AML-193 (cell line): ENCODE data around the gene STK36.

Source experiments
- DNase-seq, 2 experiments: peaks; one replicate each; lab custom pipeline; 2025; lab: John Stamatoyannopoulos, UW

Gene STK36

GRCh38 chr2:218746960-218747359, 75.1 kb downstream of the STK36 start:
- no peak for DNase-seq

- no peak for DNase-seq
These were observed 77.0 kb downstream of the STK36 start for GRCh38 chr2:218748741-218749441.
